H1 (cell line): ENCODE measurements around the gene MARK3. TPM values are rescaled to one million over a fixed set of nuclear protein-coding genes. Genes with fewer than 3 reads are reported as not detected.

ENCODE experiments used
- EZH2 ChIP-seq: fragments of 200-600 bp; sonication (generic); IDR thresholded peaks from 2 replicates; pipeline ENCODE4 v1.7.1; 2012; ENCODE audit warnings: low read depth, mild to moderate bottlenecking, moderate library complexity, low read length, inconsistent platforms; ENCODE audit not compliant: severe bottlenecking
- POLR2A ChIP-seq, 2 experiments: IDR thresholded peaks; 1 replicate in 1 of 2; 2 replicates in 1 of 2; pipeline ENCODE4 v1.6.1; 2011; ENCODE audit warnings: low read depth in 2 of 2, low read length in 2 of 2, mild to moderate bottlenecking in 2 of 2; ENCODE audit errors: control extremely low read depth in 1 of 2
- POU5F1 ChIP-seq: IDR thresholded peaks from 2 replicates; pipeline ENCODE4 v1.6.1; 2011; ENCODE audit warnings: low read depth, mild to moderate bottlenecking, low read length, moderate library complexity
- TCF12 ChIP-seq: IDR thresholded peaks from 2 replicates; pipeline ENCODE4 v1.6.1; 2011; ENCODE audit warnings: low read depth, mild to moderate bottlenecking, low read length
- polyA plus RNA-seq, 7 experiments: library from polyadenylated mRNA; depleted of rRNA in 3 of 7; stranded (reverse) in 5 of 7; unstranded in 2 of 7; fragments of >200 nt in 5 of 7; fragments of 200-250 nt in 2 of 7; gene quantifications; 1 replicate in 5 of 7; 2 replicates in 1 of 7; 4 replicates in 1 of 7; pipeline versions ENCODE4 v1.2.1 to v1.2.3, GENCODE V29; 2011 to 2013; ENCODE audit warnings: missing spikeins in 2 of 7, mixed read lengths in 2 of 7
- total RNA-seq: library from RNA; stranded (reverse); fragmentation: NEBNext Ultra II Directional; extraction: Animal tissue kit (Norgen Biotek cat#: 25700); gene quantifications from 2 replicates; pipeline ENCODE4 v1.2.1, GENCODE V29; 2021
- TF ChIP-seq, protein P1 (sequence below), 3 experiments: IDR thresholded peaks; 1 replicate in 2 of 3; 2 replicates in 1 of 3; pipeline versions ENCODE4 v1.5.1 to v1.6.1; 2011; ENCODE audit warnings: low read length in 3 of 3, mild to moderate bottlenecking in 3 of 3, inconsistent platforms in 2 of 3, low read depth in 1 of 3, moderate library complexity in 1 of 3; ENCODE audit not compliant: insufficient read depth in 1 of 3; ENCODE audit errors: control extremely low read depth in 1 of 3

The MARK3 gene
- total and polyA plus RNA-seq, 2 of the 8 experiments (the other 6 are each of a cell fraction or from before 2014, with no cell fraction given) = 39.4 to 76.9 TPM

DNA sequence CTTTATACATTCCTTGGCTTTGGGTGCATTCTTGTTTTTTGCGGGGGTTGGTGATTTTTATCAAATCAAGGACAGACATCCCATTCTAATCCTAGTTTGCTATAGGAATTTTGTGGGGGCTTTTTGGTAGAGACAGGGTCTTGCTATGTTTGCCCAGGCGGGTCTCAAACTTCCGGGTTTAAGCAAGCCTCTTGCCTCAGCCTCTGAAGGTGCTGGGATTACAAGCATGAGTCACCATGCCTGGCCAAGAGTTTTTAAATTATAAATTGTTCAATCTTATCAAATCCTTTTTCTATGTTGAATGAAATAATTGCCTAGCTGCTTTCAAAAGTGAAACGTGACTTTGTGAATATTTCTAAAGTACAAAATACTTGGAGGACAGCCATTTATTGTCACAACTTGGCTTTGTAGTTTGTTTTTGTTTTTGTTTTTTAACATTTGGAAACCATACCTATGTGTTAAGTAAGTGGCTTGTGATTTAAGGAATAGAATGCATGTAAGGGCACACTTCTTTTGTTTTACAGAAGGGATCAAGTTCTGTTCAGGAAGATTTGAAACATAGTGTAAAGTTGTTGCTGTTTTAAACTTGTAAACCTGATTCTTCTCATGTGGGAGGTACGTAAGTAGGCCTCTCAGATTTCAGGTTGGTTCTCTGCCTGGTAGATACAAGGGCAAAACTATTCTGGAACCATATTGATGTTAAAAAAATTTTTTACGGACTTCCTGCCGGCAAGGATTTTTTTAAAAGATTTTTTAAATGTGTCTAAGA, 13.4 kb downstream of the MARK3 start (continued):
- TF ChIP-seq POU5F1 (no peak), TCF12 (no peak), EZH2 (no peak), POLR2A (IDR thresholded peaks at IDR 0.05; ENCODE audit: control extremely low read depth in 1 of 2, low read depth in 2 of 2, low read length in 2 of 2) (no peak)
- TF ChIP-seq, protein P1, sequence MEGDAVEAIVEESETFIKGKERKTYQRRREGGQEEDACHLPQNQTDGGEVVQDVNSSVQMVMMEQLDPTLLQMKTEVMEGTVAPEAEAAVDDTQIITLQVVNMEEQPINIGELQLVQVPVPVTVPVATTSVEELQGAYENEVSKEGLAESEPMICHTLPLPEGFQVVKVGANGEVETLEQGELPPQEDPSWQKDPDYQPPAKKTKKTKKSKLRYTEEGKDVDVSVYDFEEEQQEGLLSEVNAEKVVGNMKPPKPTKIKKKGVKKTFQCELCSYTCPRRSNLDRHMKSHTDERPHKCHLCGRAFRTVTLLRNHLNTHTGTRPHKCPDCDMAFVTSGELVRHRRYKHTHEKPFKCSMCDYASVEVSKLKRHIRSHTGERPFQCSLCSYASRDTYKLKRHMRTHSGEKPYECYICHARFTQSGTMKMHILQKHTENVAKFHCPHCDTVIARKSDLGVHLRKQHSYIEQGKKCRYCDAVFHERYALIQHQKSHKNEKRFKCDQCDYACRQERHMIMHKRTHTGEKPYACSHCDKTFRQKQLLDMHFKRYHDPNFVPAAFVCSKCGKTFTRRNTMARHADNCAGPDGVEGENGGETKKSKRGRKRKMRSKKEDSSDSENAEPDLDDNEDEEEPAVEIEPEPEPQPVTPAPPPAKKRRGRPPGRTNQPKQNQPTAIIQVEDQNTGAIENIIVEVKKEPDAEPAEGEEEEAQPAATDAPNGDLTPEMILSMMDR (IDR thresholded peaks at IDR 0.05; ENCODE audit: control extremely low read depth in 1 of 3, insufficient read depth in 1 of 3, low read depth in 1 of 3, low read length in 3 of 3) = no peak
